Measurements from ENCODE around the gene RBMS1. TPM values are rescaled to one million over a fixed set of nuclear protein-coding genes. Genes with fewer than 3 reads are reported as not detected.

The RBMS1 gene
- total RNA-seq, 1 experiment from 2014 or later: 77.5 TPM

GRCh38 chr2:160225722-160226121 lies 267.9 kb downstream of the RBMS1 start:
- no peaks in the 10 kb centered on the region for H3K23me2 ChIP-seq (ENCODE audit: insufficient read length, low read depth, low read length, poor library complexity, severe bottlenecking)
- no peak overlapping the region for H2AFZ ChIP-seq (ENCODE audit: low read length)
- no peak overlapping the region for H4K91ac ChIP-seq (ENCODE audit: insufficient read length, low read depth, low read length)
- H3K56ac ChIP-seq (ENCODE audit: insufficient read length, low read depth, low read length): no peak overlapping the region
- no peak overlapping the region for H3K4me2 ChIP-seq (ENCODE audit: insufficient read depth, insufficient read length, low read length)
- H3K79me2 ChIP-seq (ENCODE audit: insufficient read depth, low read length): no peaks in the 10 kb centered on the region; the same call in 1 of the 2 replicates
- H2BK12ac ChIP-seq (ENCODE audit: insufficient read length, low read depth, low read length): no peak overlapping the region
- TF ChIP-seq, protein P1, sequence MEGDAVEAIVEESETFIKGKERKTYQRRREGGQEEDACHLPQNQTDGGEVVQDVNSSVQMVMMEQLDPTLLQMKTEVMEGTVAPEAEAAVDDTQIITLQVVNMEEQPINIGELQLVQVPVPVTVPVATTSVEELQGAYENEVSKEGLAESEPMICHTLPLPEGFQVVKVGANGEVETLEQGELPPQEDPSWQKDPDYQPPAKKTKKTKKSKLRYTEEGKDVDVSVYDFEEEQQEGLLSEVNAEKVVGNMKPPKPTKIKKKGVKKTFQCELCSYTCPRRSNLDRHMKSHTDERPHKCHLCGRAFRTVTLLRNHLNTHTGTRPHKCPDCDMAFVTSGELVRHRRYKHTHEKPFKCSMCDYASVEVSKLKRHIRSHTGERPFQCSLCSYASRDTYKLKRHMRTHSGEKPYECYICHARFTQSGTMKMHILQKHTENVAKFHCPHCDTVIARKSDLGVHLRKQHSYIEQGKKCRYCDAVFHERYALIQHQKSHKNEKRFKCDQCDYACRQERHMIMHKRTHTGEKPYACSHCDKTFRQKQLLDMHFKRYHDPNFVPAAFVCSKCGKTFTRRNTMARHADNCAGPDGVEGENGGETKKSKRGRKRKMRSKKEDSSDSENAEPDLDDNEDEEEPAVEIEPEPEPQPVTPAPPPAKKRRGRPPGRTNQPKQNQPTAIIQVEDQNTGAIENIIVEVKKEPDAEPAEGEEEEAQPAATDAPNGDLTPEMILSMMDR (conservative IDR thresholded peaks at IDR 0.05): no peak
- H3K23ac ChIP-seq (ENCODE audit: insufficient read length, low read depth, low read length): no peak overlapping the region
- no peak overlapping the region for H3K9ac ChIP-seq (ENCODE audit: extremely low read depth, insufficient read length, low read length)
- no peaks in the 10 kb centered on the region for H3K36me3 Mint-ChIP-seq (ENCODE audit: insufficient read depth in 1 of 3, low read depth in 3 of 3)
- H3K14ac ChIP-seq (ENCODE audit: insufficient read depth, low read length): no peak overlapping the region
- H4K5ac ChIP-seq (ENCODE audit: insufficient read length, low read depth, low read length): no peak overlapping the region
- H2BK120ac ChIP-seq (ENCODE audit: low read depth, low read length, poor library complexity, severe bottlenecking): no peak overlapping the region
- peaks cover 4% of the 10 kb centered on the region; the same call in 1 of the 2 replicates for H3K4me1 ChIP-seq (ENCODE audit: insufficient read depth, low read length)
- H4K20me1 ChIP-seq (ENCODE audit: control insufficient read depth, insufficient read depth, insufficient read length): no peaks in the 10 kb centered on the region
- no peaks in the 10 kb centered on the region for H3K27me3 Mint-ChIP-seq (ENCODE audit: low read depth)
- H3K4ac ChIP-seq (ENCODE audit: low read depth, low read length): no peak overlapping the region
- no peak overlapping the region for H2BK15ac ChIP-seq (ENCODE audit: low read depth, low read length)
- no peak overlapping the region for H4K8ac ChIP-seq (replicated peaks; ENCODE audit: insufficient read length, low read depth, low read length)
- no peak for DNase-seq
- H3K79me1 ChIP-seq (ENCODE audit: insufficient read depth, low read depth, low read length, poor library complexity, severe bottlenecking): no peaks in the 10 kb centered on the region
- H3K27ac Mint-ChIP-seq: no peak overlapping the region
- no peak overlapping the region for H3K4me3 Mint-ChIP-seq
- no CpG with 5 or more reads among the region's 4 CpGs for WGBS (ENCODE audit: extremely low coverage, insufficient read length, low lambda C conversion rate)
- H2BK5ac ChIP-seq (ENCODE audit: insufficient read length, low read length): no peak overlapping the region
- no peak overlapping the region for H3K27ac ChIP-seq (ENCODE audit: insufficient read length, low read depth, low read length)
- peaks cover 10 to 12% of the 10 kb centered on the region in 2 experiments for H3K4me1 Mint-ChIP-seq
- H3K27me3 ChIP-seq (ENCODE audit: insufficient read depth, low read length): no peaks in the 10 kb centered on the region
- no peak overlapping the region for H3T11ph ChIP-seq (ENCODE audit: low read length)
- H3K9me3 Mint-ChIP-seq: no peaks in the 10 kb centered on the region
- H3K18ac ChIP-seq (ENCODE audit: insufficient read length, low read depth, low read length): no peak overlapping the region
- H3K9me3 ChIP-seq (ENCODE audit: control insufficient read depth, low read depth, low read length): no peaks in the 10 kb centered on the region
- H2BK20ac ChIP-seq (ENCODE audit: low read depth, low read length, poor library complexity, severe bottlenecking): no peak overlapping the region
- H2AK5ac ChIP-seq (ENCODE audit: insufficient read length, low read length): no peak overlapping the region

Data from H9 (cell line).